Effector memory CD4-positive, alpha-beta T cell (primary cell): ENCODE measurements around the gene CD3G.
A peak's percentile ranks its signal among the peaks of the same experiment; 100 is the strongest.

Experiments used
- DNase-seq, 3 donors: peaks; one replicate each; pipeline ENCODE4 v3.0.0-alpha.2; 2020
- H3K27ac ChIP-seq: 2 replicates; pipeline ENCODE4 v1.7.0; 2013; ENCODE audit warnings: mild to moderate bottlenecking, low read length, moderate library complexity; ENCODE audit not compliant: insufficient read depth, poor library complexity, severe bottlenecking
- H3K27me3 ChIP-seq: replicated peaks from 2 replicates; pipeline ENCODE4 v1.7.0; 2013; ENCODE audit warnings: mild to moderate bottlenecking, low read length; ENCODE audit not compliant: insufficient read depth, control insufficient read depth, poor library complexity, severe bottlenecking
- H3K36me3 ChIP-seq: 2 replicates; pipeline ENCODE4 v1.7.0; 2013; ENCODE audit warnings: mild to moderate bottlenecking, low read length, moderate library complexity; ENCODE audit not compliant: control insufficient read depth, insufficient read depth
- H3K4me1 ChIP-seq: 2 replicates; pipeline ENCODE4 v1.7.0; 2013; ENCODE audit warnings: low read length, mild to moderate bottlenecking; ENCODE audit not compliant: control insufficient read depth, insufficient read depth, poor library complexity, severe bottlenecking
- H3K4me3 ChIP-seq: 2 replicates; pipeline ENCODE4 v1.7.0; 2013; ENCODE audit warnings: low read length, low read depth, mild to moderate bottlenecking; ENCODE audit not compliant: insufficient read depth, poor library complexity, severe bottlenecking
- H3K9me3 ChIP-seq: 2 replicates; pipeline ENCODE4 v1.7.0; 2013; ENCODE audit warnings: mild to moderate bottlenecking, low read length, moderate library complexity; ENCODE audit not compliant: control insufficient read depth

CD3G gene

DNA sequence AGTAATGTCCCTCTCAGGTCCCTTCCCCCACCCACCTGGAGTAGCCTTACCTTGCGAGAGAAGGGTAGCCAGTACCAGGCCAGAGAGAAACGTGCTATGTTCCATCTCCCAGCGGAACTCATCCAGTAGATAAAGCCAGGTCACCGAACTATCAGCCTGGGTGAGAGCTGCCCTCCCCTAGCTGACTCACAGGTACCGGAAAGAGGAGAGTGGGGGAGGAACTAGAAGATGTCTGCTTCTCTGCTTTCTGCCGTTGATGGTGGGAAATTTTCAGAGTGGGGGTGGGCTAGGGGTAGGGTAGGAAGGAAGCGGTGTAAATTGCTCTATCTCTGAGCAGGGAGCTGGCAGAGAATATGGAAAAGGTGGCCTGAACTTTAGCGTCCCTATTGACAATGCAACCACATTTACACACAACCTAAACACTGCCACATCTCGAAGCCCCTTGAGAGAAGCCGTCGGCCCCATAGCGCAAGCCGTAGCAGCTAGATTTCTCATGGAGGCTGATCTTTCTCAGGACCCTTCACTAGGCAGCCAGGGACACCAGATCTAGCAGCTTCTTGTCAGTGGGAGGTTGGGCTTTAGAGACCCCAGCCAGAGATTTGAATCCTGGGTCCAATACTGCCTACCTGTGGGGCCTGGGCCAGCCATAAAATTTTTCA lies 1.5 kb upstream of the CD3G start, which contains the start of gene CD3D:
CD3D (minus strand) TSS at position 203 of the 659 bp plus-strand sequence; CDS start at position 105, 98 bp downstream.
- DNase-seq: peak; percentile 58 to 69 (median 59)
- peaks cover 59% of the 10 kb centered on the region for H3K4me1 ChIP-seq
- H3K4me3 ChIP-seq: peak within 1 kb of the TSS; percentile 64
- H3K36me3 ChIP-seq: peaks cover 4% of the 10 kb centered on the region
- no peaks in the 10 kb centered on the region for H3K9me3 ChIP-seq
- peak within 1 kb of the TSS; percentile 93 for H3K27ac ChIP-seq
- H3K27me3 ChIP-seq: no peaks in the 10 kb centered on the region

DNA sequence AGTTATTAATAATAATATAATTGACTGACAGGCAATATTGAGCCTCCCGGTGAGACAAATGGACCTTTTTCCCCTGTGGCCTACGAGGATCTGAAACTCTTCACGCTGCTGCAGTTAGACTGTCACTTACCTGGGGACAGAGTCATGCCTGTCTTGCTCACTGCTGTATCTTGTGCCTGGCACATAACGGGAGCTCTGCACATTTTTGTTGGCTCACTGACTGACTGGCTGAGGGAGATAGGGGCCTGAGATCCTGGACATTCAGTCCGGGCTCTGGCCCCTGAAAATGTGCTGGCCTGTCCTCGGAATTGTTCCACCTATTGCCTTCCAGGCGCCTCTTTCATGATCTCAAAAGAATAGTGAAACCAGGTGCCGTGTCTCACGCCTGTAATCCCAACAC lies 896 bp upstream of the CD3G start:
- Histone ChIP-seq H3K36me3 (peaks cover 6% of the 10 kb centered on the region), H3K9me3 (no peaks in the 10 kb centered on the region), H3K4me3 (peak overlapping the region; percentile 64), H3K27me3 (no peaks in the 10 kb centered on the region), H3K4me1 (peaks cover 59% of the 10 kb centered on the region), H3K27ac (peak overlapping the region; percentile 93)
- no peak for DNase-seq

DNA sequence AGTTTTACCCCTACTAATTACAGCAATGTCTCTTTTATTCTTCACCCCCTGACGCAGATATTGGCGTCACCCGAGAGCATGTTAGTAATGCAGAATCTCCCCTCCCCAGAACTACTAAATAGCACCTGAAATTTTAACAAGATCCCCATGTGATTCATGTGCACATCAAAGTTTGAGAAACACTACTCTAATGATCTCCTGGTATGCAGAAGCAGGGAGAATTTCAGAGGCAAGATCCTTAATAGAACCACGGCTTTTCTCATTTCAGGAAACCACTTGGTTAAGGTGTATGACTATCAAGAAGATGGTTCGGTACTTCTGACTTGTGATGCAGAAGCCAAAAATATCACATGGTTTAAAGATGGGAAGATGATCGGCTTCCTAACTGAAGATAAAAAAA lies 5.3 kb downstream of the CD3G start:
- H3K4me1 ChIP-seq: peaks cover 19% of the 10 kb centered on the region
- no peaks in the 10 kb centered on the region for H3K27me3 ChIP-seq
- H3K27ac ChIP-seq: no peak overlapping the region
- no peak overlapping the region for H3K4me3 ChIP-seq
- DNase-seq: no peak
- H3K9me3 ChIP-seq: no peaks in the 10 kb centered on the region
- peaks cover 44% of the 10 kb centered on the region for H3K36me3 ChIP-seq

DNA sequence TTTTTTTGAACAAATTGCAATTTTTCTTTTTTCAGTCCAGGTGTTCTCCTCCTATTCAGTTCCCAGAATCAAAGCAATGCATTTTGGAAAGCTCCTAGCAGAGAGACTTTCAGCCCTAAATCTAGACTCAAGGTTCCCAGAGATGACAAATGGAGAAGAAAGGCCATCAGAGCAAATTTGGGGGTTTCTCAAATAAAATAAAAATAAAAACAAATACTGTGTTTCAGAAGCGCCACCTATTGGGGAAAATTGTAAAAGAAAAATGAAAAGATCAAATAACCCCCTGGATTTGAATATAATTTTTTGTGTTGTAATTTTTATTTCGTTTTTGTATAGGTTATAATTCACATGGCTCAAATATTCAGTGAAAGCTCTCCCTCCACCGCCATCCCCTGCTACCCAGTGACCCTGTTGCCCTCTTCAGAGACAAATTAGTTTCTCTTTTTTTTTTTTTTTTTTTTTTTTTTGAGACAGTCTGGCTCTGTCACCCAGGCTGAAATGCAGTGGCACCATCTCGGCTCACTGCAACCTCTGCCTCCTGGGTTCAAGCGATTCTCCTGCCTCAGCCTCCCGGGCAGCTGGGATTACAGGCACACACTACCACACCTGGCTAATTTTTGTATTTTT lies 9.1 kb downstream of the CD3G start:
- Histone ChIP-seq H3K27ac (peak overlapping the region; percentile 57), H3K9me3 (no peaks in the 10 kb centered on the region), H3K36me3 (peaks cover 42% of the 10 kb centered on the region), H3K27me3 (no peaks in the 10 kb centered on the region), H3K4me1 (peaks cover 5% of the 10 kb centered on the region), H3K4me3 (no peak overlapping the region)
- no peak for DNase-seq

DNA sequence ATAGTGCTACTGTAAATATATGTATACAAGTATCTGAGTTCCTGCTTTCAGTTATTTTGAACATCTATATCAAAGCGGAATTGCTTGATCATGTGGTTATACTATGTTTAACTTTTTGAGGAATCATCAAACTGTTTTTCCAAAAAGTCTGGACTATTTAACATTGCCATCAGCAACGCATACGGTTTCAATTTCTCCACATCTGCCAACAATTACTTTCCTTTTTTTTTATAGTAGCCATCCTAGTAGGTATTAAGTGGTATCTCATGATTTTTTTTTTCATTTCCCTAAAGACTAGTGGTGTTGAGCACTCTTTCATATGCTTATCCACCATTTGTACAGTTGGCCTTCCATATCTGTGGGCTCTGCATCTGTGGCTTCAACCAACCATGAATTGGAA lies 13.9 kb downstream of the CD3G start:
- Histone ChIP-seq H3K27me3 (no peaks in the 10 kb centered on the region), H3K4me3 (no peak overlapping the region), H3K27ac (no peak overlapping the region), H3K36me3 (peaks cover under 1% of the 10 kb centered on the region), H3K4me1 (peaks cover 4% of the 10 kb centered on the region), H3K9me3 (no peaks in the 10 kb centered on the region)
- no peak for DNase-seq

DNA sequence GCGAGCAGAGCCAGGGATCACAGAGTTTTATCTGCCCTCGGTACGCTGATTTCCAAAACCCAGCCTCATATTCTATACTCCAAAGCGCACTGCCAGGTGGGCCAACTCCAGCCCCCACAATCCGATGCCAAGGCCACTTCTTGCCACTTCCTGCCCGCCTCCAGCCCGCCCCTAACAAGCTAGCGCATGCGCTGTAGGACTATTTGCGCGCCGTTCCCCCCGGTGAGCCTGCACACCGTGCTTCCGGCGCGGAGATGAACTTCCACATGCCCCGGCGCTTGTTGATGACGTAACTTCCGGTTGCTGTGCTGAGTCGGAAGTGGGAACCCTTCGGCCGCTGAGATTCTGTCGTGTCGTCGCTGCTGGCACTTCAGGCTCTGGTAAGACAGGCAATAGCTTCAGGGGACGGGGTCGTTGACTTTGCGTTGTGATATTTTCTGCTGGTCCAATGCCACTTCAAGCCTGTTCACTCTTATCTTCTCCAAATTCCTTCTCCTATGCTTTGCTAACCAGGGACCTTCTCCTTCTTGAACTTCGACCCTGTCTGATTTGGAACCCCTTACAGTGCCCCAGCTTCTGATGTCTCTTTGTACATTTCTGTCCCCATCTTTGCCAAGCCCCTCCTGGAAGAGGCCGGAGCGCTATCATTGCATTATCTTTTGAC lies 15.3 kb downstream of the CD3G start, which contains the start of gene UBE4A:
UBE4A (plus strand) TSS at position 306 of the 664 bp plus-strand sequence. CDS start 5,481 bp downstream, outside the sequence.
- H3K27ac ChIP-seq: peak within 1 kb of the TSS; percentile 92
- H3K9me3 ChIP-seq: no peaks in the 10 kb centered on the region
- peaks cover 2% of the 10 kb centered on the region for H3K36me3 ChIP-seq
- H3K4me1 ChIP-seq: peaks cover 4% of the 10 kb centered on the region
- no peaks in the 10 kb centered on the region for H3K27me3 ChIP-seq
- DNase-seq: peak; percentile 86 to 95 (median 92)
- H3K4me3 ChIP-seq: peak within 1 kb of the TSS; percentile 82

DNA sequence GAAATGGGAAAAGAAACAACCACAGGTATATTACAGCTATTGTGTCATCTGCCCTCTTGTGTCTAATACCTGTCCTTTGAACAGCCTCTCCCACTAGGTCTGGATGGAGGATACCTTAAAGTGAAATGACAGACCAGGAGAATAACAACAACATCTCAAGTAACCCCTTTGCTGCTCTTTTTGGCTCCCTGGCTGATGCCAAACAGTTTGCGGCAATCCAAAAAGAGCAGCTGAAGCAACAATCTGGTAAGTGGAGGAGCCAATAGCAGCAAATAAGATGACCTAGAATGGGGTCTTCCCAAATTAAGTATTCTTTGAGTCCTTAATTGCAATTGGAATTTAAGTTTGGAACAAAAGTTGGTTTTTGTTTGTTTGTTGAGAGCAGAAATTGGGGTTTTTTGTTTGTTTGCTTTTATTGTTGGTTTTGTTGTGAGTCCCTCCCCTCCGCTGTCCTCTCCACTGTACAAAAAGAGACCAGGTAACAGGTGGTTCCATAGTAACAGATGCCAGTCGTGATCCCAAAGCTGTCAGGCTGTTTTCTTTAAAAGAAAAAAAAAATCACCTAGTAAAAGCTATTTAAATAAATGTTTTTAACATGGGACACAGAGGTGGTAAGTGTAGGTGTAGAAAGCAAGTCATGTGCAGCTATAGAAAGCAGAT lies 20.9 kb downstream of the CD3G start:
- Histone ChIP-seq H3K27ac (no peak overlapping the region), H3K4me3 (no peak overlapping the region), H3K4me1 (no peaks in the 10 kb centered on the region), H3K9me3 (no peaks in the 10 kb centered on the region), H3K27me3 (no peaks in the 10 kb centered on the region), H3K36me3 (peaks cover 56% of the 10 kb centered on the region)
- DNase-seq: no peak

DNA sequence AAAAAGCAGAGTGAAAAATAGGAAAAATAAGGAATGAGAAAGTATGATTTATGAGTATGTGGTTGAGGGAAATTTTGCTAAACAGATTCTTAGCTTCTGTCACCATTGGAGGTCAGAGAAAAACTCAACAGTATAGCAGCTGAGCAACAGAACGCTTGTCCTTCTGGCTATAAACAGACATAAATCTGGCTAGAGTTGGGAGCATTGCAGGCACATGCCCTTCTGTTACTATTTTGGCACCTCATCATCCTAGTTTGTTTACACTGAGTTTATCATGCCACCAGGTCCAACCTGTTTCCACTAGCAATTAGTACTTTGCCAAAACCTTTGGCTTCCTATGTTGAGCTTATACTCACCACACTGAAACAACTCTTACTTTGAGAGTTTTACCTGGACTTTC lies 22.1 kb downstream of the CD3G start:
- Histone ChIP-seq H3K4me3 (no peak overlapping the region), H3K36me3 (peaks cover 68% of the 10 kb centered on the region)
- DNase-seq: no peak

DNA sequence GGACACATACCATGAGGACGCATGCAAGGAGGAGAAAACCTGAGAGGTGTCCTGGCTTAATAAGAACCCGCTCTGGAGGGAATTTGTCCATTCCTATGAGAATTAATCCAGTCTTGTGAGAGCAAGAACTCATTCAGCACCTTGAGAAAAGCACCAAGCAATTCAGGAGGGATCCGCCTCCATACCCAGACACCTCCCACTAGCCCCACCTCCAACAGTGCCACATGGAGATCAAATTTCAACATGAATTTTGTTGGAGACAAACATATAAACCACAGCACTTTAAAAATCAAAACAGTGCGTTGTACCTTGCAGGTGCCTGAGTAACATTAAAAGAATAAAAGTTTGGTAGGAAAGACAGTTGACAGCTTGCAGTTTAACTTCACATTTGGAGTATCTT lies 26.6 kb downstream of the CD3G start:
- Histone ChIP-seq H3K36me3 (peaks cover 98% of the 10 kb centered on the region), H3K27ac (no peak overlapping the region), H3K4me1 (no peaks in the 10 kb centered on the region), H3K27me3 (no peaks in the 10 kb centered on the region), H3K4me3 (no peak overlapping the region), H3K9me3 (no peaks in the 10 kb centered on the region)
- no peak for DNase-seq

More for the DNA sequence above, 22.1 kb downstream of the CD3G start:
- no peaks in the 10 kb centered on the region for H3K27me3 ChIP-seq
- no peaks in the 10 kb centered on the region for H3K4me1 ChIP-seq
- no peaks in the 10 kb centered on the region for H3K9me3 ChIP-seq
- H3K27ac ChIP-seq: no peak overlapping the region
